ENCODE data around the gene FOXS1. TPM values are rescaled to one million over a fixed set of nuclear protein-coding genes. Genes with fewer than 3 reads are reported as not detected.

Gene FOXS1
- total RNA-seq, 1 donor from 2014 or later = 1.4 TPM

DNA sequence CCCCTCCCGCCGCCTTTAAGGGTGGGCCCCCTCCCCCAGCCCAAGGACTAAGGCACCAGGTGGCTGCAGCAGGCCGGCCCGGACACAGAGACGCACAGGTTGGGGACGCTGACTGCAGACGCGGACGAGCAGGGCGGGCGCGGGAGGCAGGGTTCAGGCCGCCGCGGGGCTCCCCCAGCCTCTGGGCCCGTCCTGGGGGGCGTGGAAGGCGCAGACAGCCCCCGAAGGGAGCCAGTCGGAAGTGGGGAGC, 15.7 kb upstream of the FOXS1 start:
- DNase-seq = no peak

- no peak for DNase-seq
Measured at GRCh38 chr20:31860390-31861134, 15.2 kb upstream of the FOXS1 start.

GRCh38 chr20:31859998-31860380, 14.6 kb upstream of the FOXS1 start:
- no peak for DNase-seq

- no peak for DNase-seq
Measured at GRCh38 chr20:31859266-31859997, 14.0 kb upstream of the FOXS1 start.

DNA sequence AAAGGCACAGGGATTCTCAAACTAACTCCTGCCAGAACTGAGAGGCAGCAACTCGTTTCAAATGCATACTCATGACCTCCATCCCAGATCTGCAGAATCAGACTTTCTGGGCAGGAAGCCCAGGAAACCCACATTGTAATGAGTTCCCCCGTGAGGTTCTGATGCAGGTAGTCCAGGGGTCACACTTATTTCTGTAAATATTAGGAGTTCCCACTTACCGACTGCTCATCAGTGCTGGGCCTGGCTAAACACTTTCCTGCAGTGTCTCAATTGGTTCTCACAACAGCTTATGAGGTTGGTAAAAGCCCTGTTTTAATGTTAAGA, 13.3 kb upstream of the FOXS1 start:
- DNase-seq = no peak

- DNase-seq = no peak
Measured at GRCh38 chr20:31857861-31858759, 12.7 kb upstream of the FOXS1 start.

DNA sequence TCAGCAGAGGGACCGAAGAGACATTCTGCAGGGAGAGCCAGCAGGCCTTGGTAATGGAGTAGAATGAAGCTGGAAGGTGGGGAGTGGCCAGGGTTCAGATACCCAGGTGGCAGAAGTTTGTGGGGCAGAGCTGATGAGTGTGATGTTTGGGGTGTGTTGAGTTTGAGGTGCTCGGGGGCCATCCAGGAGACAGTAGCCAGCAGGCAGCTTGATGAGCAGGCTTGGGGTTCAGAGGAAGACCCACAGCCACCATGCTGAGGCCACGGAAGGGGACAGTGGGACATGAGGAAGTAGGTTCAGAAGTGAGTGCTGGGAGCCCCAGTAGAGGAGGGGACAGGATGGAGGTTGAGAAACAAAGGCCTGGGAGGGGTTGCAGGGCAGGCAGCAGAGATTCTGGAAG, 11.1 kb upstream of the FOXS1 start:
- no peak for DNase-seq

GRCh38 chr20:31853481-31853880, 8.1 kb upstream of the FOXS1 start:
- no peak for DNase-seq

- no peak for DNase-seq
Measured at GRCh38 chr20:31851240-31851955, 6.0 kb upstream of the FOXS1 start.

DNA sequence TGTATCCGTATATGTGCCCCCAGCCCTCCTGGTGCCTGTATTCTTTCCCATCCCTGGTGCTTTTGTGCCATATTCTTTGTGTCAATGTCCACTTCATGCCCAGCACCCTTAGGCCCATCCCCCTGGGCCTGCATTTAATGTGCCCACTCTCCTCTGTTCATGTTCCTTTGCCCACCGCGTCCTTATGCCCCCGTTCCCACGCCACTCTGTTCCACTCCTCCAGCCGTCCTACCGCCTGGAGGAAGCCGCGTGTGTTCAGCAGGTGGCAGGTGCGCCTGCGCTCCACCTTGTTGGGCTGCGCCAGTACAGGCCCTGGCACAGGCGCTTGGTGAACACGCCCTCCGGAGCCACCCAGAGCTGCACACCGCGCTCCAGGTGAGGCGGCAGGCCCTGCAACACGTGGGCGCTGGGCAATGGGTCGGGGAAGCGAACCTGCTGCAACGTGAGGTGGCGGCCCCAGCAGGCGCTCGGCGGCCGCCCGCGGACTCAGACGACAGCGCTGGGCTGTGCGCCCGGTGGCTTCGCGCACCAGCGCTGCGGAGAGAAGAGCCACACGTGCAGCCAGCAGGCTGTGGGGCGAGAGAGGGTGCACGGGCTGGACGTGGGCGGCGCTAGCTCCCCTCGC, 4.0 kb upstream of the FOXS1 start:
- DNase-seq = no peak

- no peak for DNase-seq
Measured at GRCh38 chr20:31848088-31848999, 2.9 kb upstream of the FOXS1 start.

DNA sequence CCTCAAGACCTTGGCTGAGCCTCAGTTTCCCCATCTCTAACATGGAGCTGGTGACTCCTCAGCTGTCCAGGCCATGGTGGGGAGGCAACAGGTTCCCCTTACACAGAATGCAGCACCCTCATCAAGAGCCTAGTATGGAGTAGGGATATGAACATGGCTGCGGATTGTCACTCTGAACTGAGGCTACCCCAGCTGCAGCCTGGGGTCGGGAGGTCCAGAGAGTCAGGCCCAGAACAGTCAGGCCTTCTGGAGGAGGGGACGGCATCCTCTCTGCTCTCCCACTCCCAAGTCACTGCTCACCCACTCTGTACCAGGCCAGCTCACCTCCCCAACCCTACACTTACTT, 1.4 kb upstream of the FOXS1 start:
- DNase-seq = no peak

DNA sequence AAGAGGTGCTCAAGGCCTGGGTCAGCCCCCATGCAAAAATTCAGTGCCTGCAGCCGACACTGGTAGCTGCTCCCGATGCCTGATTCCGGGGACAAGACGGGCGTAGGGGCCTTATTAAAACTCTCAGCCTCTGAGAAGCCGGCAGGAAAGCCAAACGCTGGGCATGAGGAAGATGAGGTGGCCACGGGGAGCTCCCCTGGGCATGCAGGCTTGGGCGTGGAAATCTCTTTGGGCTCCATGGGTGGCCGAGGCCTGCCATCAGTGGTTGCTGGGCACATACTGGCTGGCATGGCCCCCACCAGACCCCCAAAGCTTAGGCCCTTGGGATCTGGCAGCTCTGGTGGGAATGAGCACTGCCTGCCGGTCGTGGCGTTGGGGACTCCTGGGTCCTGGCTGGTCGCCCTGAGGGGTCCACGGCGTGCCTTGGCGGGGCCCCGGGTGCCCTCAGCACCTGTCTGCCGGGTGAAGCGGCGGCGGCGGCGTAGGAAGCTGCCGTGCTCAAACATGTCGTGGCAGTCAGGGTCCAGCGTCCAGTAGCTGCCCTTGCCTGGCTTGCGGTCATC, 586 bp downstream of the FOXS1 start:
- no peak for DNase-seq

GRCh38 chr20:31843881-31844280, 1.5 kb downstream of the FOXS1 start:
- DNase-seq = no peak

DNA sequence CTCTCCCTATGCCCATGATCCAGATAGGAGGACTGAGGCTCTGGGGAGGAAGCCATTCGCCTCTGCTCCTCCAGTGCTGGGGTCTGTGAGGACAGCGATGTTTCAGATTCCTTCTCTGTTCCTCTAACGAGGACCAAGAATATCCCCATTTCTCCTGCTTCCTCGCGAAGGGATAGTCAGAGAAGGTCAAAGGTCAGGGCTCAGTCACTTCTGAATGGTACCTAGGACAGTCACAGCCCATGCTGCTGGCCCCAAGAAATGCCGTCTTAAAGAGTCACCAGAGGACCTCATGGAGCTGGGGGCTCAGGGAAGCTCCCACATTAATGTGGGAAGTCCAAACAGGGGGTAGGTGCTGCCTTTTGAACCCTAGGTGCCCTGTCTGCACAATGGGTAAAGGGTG, 2.1 kb downstream of the FOXS1 start:
- no peak for DNase-seq

GRCh38 chr20:31842471-31843157, 2.8 kb downstream of the FOXS1 start:
- DNase-seq = no peak

DNA sequence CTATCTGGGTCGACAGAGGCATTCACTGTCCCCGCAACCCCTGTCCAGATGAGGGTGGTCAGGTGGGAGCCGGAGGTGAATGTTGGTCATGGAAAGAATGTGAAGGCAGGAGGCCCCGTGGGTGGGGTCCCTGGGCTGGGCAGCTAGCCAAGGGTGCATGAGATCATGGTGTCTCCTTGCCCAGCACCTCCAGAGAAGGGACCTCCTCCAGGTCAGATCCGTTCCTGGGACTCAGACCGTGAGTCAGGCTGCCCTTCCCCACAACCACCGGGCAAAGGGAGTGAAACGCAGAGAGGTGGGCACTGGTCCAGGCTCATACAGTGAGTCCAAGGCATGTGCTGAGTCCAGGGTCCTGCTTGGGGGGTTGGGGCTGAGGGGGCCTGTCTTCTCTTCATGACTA, 3.5 kb downstream of the FOXS1 start:
- DNase-seq = no peak

GRCh38 chr20:31840906-31841816, 4.2 kb downstream of the FOXS1 start:
- no peak for DNase-seq

- DNase-seq = no peak
Measured at GRCh38 chr20:31839782-31840487, 5.5 kb downstream of the FOXS1 start.

All from skin of body (tissue), 2 donors.